ENCODE measurements around the gene PRRT2. TPM values are rescaled to one million over a fixed set of nuclear protein-coding genes. Genes with fewer than 3 reads are reported as not detected.

Gene PRRT2
- total and polyA plus RNA-seq, 10 of the 15 experiments (the other 5 are each of a cell fraction or from before 2014, with no cell fraction given), result 0.08 to 0.49 (median 0.12) TPM; not detected in 4

GRCh38 chr16:29811170-29811895, 660 bp upstream of the PRRT2 start (continued):
- TF ChIP-seq SPI1 (IDR thresholded peaks at IDR 0.05; ENCODE audit: borderline replicate concordance, insufficient read depth, low read depth, low read length) (no peak), BHLHE40 (IDR thresholded peaks at IDR 0.05; ENCODE audit: borderline replicate concordance in 1 of 2, low read depth in 2 of 2, low read length in 1 of 2) (no peak; a peak in 1 of 4 replicates), CUX1 (IDR thresholded peaks at IDR 0.05; ENCODE audit: insufficient replicate concordance, low read depth, low read length) (no peak), CREM (IDR thresholded peaks at IDR 0.05; ENCODE audit: low read depth) (0 out of 2 replicates have a peak, but pooled peaks have one; percentile 26), CHD4 (IDR thresholded peaks at IDR 0.05) (no peak), ZNF687 (IDR thresholded peaks at IDR 0.05) (no peak), ATF3 (IDR thresholded peaks at IDR 0.05; ENCODE audit: borderline replicate concordance, extremely low read depth, low read depth, low read length) (no peak), MLLT1 (IDR thresholded peaks at IDR 0.05) (no peak), CHD2 (IDR thresholded peaks at IDR 0.05; ENCODE audit: borderline replicate concordance, low read depth, low read length) (peak; percentile 45; the same call in 1 of the 2 replicates), ESRRA (IDR thresholded peaks at IDR 0.05; ENCODE audit: low read length) (no peak), SIN3A (IDR thresholded peaks at IDR 0.05; ENCODE audit: low read depth, low read length) (0 out of 2 replicates have a peak, but pooled peaks have one; percentile 25), CEBPZ (IDR thresholded peaks at IDR 0.05; ENCODE audit: low read depth, low read length) (no peak), TCF12 (IDR thresholded peaks at IDR 0.05; ENCODE audit: low read depth, low read length) (no peak), YBX1 (IDR thresholded peaks at IDR 0.05) (no peak)

Measured in GM12878 (cell line).